Putamen (tissue), 1 donor: ENCODE data around the gene CHST12.
"Not testable (repeated sequence)": the region's sequence is repeated elsewhere in the genome, so short reads cannot be mapped to it uniquely, and the experiment has no call there.

Experiments used
- DNase-seq: peaks from one replicate; pipeline ENCODE4 v3.0.0-alpha.2; 2016; ENCODE audit warnings: low spot score

The CHST12 gene

GRCh38 chr7:2378125-2378524, 25.3 kb upstream of the CHST12 start:
- DNase-seq = not testable (repeated sequence)

DNA sequence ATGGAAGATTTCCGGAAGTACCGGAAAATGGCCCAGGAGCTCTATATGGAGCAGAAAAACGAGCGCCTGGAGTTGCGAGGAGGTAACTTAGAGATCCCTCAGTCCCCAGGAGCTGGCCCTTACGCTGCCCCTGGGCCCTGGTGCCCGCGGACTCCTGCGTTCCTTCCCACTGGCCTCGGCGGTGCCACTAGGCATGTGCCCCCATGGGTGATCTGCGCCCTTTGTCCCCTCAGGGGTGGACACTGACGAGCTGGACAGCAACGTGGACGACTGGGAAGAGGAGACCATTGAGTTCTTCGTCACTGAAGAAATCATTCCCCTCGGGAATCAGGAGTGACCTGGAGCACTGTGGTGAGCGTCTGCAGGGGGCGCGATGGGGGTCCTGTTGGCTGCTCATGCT, 24.2 kb upstream of the CHST12 start:
- DNase-seq = no peak

GRCh38 chr7:2379821-2380450, 23.5 kb upstream of the CHST12 start:
- no peak for DNase-seq

GRCh38 chr7:2380461-2380860, 22.9 kb upstream of the CHST12 start:
- DNase-seq = no peak

- DNase-seq = no peak
These were observed 22.2 kb upstream of the CHST12 start for GRCh38 chr7:2381227-2381626.

DNA sequence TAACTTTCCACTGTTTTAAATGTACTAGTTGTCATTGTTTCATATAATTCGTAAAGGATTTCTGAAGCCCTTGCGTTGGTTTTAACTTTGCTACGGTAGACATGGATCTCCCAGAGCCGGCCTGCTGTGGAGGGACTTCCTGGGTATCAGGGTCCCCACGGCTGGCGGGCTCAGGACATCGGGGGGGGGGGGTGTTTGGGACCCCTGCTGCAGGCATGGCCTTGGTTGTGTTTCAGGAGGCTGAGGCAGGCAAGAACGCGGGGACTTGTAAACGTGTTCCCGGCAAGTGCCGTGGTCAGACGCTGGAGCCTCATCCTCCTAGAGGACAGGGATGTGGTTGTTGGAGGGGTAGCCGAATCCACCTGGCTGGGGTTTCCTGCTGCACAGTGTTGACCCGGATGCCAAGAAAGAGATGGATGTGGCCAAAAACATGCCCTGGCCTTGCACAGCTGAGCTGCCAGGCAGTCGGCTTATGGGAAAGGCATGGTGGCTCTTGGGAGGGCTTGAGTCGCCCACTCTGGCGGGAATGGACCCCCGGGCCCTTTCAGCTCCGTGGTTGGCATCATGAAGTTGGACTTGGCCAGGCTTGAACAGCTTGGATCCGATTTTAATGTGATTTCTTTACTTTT, 21.4 kb upstream of the CHST12 start:
- DNase-seq = no peak

GRCh38 chr7:2383543-2384274, 19.7 kb upstream of the CHST12 start:
- DNase-seq = no peak

DNA sequence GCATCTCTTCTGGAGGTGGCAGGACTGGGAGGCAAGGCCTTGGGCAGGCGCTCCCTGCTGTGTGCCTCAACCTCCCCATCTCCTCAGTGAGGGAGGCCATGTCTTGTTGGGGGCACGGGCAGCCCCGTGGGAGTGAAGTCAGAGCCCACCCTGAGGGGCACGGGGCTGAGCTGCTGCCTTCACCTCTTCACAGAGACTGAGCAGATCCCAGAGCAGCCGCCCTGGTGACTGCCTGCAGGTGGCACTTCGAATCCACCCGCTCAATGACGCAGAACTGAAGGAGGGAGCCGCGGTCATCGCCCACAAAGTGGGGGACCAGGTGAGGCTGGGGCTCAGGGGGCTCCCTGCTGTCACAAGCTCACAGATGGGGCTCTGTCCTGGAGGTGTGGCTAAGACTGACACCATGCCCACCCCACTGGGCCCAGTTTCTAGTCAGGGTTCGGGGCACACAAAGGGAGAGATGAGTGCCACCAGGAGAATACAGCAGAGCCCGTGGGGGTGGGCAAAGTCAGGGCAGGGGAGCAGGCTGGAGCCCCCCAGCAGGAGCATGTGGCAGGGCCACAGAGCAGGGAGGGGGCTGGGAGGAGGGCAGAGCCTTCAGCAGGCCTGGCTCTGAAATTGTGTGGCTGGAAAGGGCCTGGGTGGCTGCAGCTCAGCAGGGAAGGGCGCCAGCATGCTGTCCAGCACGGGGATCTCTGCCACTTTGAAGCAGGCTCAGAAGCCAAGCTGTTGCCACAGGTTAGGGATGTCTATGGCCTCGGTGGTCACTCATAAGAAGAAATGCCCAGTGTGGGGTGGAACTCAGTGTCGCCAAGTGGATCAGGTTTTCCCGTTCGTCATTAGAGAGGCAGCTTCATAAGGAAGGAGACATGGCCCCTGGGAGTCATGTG, 18.8 kb upstream of the CHST12 start:
- no peak for DNase-seq

DNA sequence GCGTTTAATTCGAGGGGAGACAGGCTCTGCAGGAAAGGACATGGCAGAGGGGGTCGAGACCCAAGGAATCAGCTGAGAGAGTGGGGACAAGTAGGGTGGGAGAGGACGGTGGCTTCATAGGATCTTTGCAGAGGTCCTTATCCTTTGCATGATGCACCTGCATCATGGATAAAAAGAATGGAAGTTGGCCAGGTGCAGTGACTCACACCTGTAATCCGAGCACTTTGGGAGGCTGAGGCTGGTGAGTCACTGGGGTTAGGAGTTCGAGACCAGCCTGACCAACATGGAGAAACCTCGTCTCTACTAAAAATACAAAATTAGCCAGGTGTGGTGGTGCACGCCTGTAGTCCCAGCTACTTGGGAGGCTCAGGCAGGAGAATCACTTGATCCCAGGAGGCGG, 17.3 kb upstream of the CHST12 start:
- DNase-seq = not testable (repeated sequence)

DNA sequence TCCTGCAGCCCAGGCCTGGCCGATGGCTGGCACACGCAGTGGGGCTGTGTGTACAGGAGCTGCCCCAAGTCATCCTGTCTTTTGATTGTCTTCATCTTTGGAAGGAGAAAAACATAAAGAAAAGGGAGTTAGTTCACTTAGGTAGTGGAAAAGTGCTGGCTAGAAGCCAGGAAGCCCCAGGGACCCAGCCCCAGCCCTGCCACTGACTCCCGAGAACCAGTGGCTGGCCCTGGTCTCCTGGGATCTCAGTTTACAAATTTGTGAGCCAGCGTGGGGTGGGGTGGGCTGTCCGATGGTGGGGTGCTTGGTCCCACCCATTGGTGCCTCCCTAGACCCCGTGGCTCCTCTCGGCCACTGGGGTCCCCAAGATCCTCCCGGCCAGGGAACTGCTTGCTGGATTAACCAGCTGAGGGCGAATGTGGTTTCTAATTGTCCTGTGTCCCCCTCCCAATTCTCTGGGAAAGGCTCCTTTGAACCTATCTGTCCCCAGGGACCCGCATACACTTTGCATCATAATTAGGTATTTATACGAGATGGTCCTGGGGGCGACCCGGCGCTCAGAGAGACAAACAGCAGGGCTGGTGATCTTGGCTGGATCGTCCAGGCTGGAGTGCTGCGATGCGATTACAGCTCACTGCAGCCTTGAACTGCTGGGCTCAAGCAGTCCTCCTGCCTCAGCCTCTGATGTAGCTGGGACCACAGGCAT, 16.3 kb upstream of the CHST12 start:
- no peak for DNase-seq

DNA sequence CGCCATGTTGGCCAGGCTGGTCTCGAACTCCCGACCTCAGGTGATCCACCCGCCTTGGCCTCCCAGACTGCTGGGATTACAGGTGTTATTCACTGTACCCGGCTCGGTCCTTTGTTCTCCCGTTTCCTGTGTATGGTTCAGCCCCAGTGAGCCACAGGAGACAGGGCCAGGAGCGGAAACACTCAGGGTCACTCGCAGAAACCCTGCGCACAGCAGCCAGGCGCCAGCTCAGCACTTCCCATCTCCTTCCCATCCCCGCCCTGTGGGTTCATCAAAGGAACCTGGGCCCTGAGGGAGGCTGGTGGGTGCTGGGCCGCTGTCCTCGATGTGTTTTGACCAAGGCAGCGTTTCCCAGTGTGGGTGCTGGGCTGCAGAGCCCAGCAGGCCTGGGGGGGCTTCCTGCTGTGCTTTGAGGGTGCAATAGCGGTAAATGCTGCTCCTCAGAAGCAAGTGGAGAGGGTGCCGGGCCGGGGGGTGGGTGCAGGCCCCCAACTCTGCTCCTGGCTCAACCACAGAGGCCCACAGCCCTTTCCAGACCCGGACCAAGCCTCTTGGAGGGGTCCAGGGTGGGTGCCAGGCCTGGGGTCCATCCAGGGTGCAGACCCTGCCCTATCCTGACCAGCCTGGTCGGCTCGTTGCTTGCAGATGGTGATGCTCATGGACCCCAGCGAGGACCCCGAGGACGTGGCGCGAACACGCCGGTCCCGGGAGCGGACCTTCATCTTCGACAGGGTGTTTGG, 15.3 kb upstream of the CHST12 start:
- DNase-seq = no peak

DNA sequence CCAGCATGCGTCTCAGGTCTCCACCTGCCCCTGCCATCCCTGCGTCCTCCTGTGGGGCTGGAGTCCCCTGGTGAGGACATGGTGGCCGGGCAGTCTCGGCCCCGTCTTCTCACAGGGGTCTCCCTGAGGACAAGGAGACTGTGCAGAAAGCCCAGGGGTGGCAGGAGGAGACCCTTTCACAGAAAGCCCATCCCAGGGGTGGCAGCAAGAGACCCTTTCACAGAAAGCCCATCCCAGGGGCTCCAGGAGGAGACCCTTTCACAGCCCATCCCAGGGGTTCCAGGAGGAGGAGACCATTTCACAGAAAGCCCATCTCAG, 14.8 kb upstream of the CHST12 start:
- no peak for DNase-seq

DNA sequence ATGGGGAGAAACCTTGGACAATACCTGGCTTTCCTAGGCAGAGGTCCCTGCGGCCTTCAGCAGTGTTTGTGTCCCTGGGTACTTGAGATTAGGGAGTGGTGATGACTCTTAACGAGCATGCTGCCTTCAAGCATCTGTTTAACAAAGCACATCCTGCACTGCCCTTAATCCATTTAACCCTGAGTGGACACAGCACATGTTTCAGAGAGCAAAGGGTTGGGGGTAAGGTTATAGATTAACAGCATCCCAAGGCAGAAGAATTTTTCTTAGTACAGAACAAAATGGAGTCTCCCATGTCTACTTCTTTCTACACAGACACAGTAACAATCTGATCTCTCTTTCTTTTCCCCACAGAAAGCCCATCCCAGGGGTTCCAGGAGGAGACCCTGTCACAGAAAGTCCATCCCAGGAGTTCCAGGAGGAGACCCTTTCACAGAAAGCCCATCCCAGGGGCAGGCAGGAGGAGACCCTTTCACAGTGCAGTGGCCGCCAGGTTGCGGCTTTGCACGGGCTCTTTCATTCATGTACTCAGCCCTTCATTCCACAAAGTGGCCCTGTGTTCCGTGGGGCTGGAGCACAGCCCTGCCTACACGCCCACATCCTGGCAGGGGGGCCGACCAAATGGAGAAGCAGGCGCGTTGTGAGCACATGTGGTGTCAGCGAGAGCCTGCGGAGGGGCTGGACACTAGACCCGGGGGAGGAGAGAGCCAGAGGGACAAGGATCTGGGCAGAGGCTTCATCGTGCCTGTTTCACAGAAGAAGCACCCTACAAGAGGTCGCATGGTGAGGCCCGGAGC, 13.2 kb upstream of the CHST12 start:
- DNase-seq = peak; percentile 39

DNA sequence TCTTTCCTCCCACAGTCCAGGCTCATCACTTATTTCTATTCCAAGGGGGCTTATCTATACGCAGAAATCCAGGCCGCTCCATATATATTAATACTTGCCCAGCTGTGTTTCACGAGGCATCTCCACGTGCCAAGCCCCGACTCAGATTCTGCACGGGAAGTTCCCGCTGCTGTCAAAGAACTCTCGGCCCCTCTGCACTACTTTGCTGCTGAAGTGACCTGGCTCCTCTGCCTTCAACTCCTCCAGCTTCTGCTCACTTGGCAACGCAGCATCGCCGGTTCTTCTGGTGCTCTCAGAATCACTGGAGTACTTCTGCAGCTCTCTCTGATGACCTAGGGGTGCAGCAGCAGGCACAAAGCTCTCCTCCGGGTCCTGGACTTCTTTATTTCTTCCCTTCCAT, 9.7 kb upstream of the CHST12 start:
- DNase-seq = no peak

DNA sequence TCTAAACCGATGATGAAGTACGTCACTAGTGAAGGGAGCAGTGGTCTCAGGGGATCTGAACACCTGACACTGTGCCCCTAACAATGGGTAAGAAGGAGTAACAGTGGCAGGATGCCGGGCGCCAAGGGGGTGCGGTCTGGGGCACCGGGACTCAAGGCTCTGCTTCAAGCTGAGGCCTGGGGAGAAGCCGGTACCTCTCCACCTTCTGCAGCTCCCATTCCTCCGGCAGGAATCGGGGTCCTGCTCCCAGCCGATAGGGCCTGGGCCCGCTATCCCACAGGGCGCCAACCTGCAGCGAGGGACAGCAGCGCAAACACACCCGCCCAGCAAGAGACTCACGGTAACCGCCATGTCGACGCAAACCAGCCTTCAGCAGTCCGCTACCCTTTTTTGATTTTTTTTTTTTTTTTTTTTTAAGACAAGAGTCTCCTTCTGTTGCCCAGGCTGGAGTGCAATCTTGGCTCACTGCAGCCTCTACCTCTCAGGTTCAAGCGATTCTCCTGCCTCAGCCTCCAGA, 8.8 kb upstream of the CHST12 start:
- no peak for DNase-seq

DNA sequence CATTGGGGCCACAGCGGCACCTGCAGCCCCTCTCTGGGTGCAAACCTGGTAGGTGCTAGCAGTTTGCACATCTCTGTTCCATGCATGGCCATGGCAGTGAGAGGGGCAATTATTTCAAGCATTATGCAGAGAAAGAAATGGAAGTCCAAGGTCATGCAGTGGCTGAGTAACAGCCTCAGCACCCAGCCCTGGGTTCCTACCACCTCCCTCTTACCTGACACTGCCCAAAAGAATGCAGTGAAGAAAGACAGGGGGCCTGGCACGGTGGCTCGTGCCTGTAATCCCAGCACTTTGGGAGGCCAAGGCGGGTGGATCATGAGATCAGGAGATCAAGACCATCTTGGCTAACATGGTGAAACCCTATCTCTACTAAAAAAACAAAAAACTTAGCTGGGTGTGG, 4.9 kb upstream of the CHST12 start:
- no peak for DNase-seq

DNA sequence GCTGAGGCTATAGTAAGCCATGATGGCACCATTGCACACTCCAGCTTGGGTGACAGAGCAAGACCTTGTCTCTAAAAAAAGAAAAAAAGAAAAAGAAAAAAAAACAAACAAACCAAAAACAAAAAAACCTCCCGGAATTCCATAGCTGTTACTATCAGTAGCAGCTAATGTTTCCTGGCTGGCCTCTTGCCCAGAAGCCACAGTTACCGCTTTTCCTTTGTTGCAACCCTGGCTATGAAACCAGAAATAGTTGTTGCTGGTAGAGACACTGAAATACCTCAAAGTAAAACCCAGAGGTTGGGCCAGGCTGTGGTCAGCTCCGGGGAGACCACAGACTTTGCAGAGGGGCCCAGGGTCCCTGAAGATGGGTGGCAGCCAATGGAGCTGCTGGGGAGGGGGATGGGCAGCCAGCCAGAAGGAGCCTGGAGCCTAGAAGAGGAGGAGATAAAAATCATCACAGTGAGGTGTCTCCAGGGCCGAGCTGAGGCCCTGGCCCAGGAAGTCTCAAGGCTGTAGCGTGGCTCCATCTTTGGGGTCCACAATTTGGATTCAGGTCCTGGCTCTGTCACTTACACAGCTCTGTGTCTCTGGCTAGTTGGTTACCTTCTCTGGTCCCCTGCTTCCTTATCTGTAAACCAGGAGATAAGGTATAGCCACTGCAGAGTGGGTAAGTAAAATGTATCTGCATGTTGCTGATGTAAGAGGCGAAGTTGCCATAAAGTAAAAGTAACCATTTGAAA, 3.4 kb upstream of the CHST12 start:
- DNase-seq = peak; percentile 40

DNA sequence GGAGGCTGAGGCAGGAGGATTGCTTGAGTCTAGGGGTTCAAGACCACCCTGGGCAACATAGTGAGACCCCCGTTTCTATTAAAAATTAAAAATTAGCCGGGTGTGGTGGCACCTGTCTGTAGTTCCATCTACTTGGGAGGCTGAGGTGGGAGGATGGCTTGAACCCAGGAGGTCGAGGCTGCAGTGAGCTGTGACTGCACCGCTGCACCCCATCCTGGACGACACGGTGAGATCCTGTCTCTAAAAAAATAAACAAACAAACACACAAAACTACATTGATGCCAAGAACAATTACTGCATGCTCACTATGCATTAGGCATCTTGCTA, 761 bp upstream of the CHST12 start:
- DNase-seq = no peak
